ENCODE measurements around the gene PSMA3. TPM values are rescaled to one million over a fixed set of nuclear protein-coding genes. Genes with fewer than 3 reads are reported as not detected.
A peak's percentile ranks its signal among the peaks of the same experiment; 100 is the strongest.
"Not testable (repeated sequence)": the region's sequence is repeated elsewhere in the genome, so short reads cannot be mapped to it uniquely, and the experiment has no call there.

PSMA3 gene
- total RNA-seq, 2 donors from 2014 or later: 320 to 337 TPM

GRCh38 chr14:58239244-58240195 lies 5.1 kb upstream of the PSMA3 start:
- Mint-ChIP-seq H3K4me1 (ENCODE audit: low read depth in 2 of 2) (peaks cover 15 to 19% of the 10 kb centered on the region in 2 donors), H3K4me3 (no peak overlapping the region), H3K36me3 (no peaks in the 10 kb centered on the region), H3K27ac (no peak overlapping the region), H3K9me3 (no peaks in the 10 kb centered on the region), H3K27me3 (no peaks in the 10 kb centered on the region)
- DNase-seq (ENCODE audit: low spot score) (peak; percentile 75), ATAC-seq (peak; percentile 45 to 62)

- H3K9me3 Mint-ChIP-seq: no peaks in the 10 kb centered on the region
Measured at GRCh38 chr14:58243790-58244555, 670 bp upstream of the PSMA3 start.

GRCh38 chr14:58245562-58245961 lies 919 bp downstream of the PSMA3 start:
- ATAC-seq (no peak), DNase-seq (ENCODE audit: low spot score) (no peak)
- peaks cover 33 to 45% of the 10 kb centered on the region in 2 donors for H3K4me1 Mint-ChIP-seq (ENCODE audit: low read depth in 2 of 2)
- H3K36me3 Mint-ChIP-seq: peaks cover 18% of the 10 kb centered on the region
- peak overlapping the region; percentile 100 for H3K27ac Mint-ChIP-seq
- H3K27me3 Mint-ChIP-seq: no peaks in the 10 kb centered on the region
- peak overlapping the region; percentile 92 for H3K4me3 Mint-ChIP-seq
- no peaks in the 10 kb centered on the region for H3K9me3 Mint-ChIP-seq

More at GRCh38 chr14:58243790-58244555, 670 bp upstream of the PSMA3 start:
- H3K4me1 Mint-ChIP-seq (ENCODE audit: low read depth in 2 of 2): peaks cover 33 to 40% of the 10 kb centered on the region in 2 donors
- H3K27me3 Mint-ChIP-seq: no peaks in the 10 kb centered on the region
- H3K4me3 Mint-ChIP-seq: peak overlapping the region; percentile 92
- DNase-seq (ENCODE audit: low spot score) (no peak), ATAC-seq (peak; percentile 28 to 48)
- peak overlapping the region; percentile 100 for H3K27ac Mint-ChIP-seq
- peaks cover 12% of the 10 kb centered on the region for H3K36me3 Mint-ChIP-seq

GRCh38 chr14:58249611-58250010 lies 5.0 kb downstream of the PSMA3 start:
- ATAC-seq (no peak), DNase-seq (ENCODE audit: low spot score) (no peak)
- no peaks in the 10 kb centered on the region for H3K27me3 Mint-ChIP-seq
- peaks cover 32 to 42% of the 10 kb centered on the region in 2 donors for H3K4me1 Mint-ChIP-seq (ENCODE audit: low read depth in 2 of 2)
- no peak overlapping the region for H3K4me3 Mint-ChIP-seq
- H3K36me3 Mint-ChIP-seq: peaks cover 25% of the 10 kb centered on the region
- H3K9me3 Mint-ChIP-seq: no peaks in the 10 kb centered on the region
- H3K27ac Mint-ChIP-seq: no peak overlapping the region

- no peaks in the 10 kb centered on the region for H3K27me3 Mint-ChIP-seq
- ATAC-seq (no peak), DNase-seq (ENCODE audit: low spot score) (no peak)
- H3K4me1 Mint-ChIP-seq (ENCODE audit: low read depth in 2 of 2): peaks cover 10 to 13% of the 10 kb centered on the region in 2 donors
- no peak overlapping the region for H3K27ac Mint-ChIP-seq
- peaks cover 14% of the 10 kb centered on the region for H3K36me3 Mint-ChIP-seq
- no peaks in the 10 kb centered on the region for H3K9me3 Mint-ChIP-seq
- no peak overlapping the region for H3K4me3 Mint-ChIP-seq
Measured at GRCh38 chr14:58258156-58258555, 13.5 kb downstream of the PSMA3 start.

- not testable (repeated sequence) for H3K9me3 Mint-ChIP-seq; H3K4me3 Mint-ChIP-seq; H3K27ac Mint-ChIP-seq; H3K27me3 Mint-ChIP-seq; ATAC-seq; DNase-seq (ENCODE audit: low spot score)
- Mint-ChIP-seq H3K4me1 (ENCODE audit: low read depth in 2 of 2) (peaks cover 8 to 17% of the 10 kb centered on the region in 2 donors), H3K36me3 (peaks cover 34% of the 10 kb centered on the region)
Measured at GRCh38 chr14:58262005-58262404, 17.4 kb downstream of the PSMA3 start.

GRCh38 chr14:58265401-58265800 lies 20.8 kb downstream of the PSMA3 start:
- Mint-ChIP-seq H3K27me3 (no peaks in the 10 kb centered on the region), H3K9me3 (no peaks in the 10 kb centered on the region), H3K27ac (peak overlapping the region in 1 of 2 donors; percentile 60), H3K4me3 (no peak overlapping the region), H3K36me3 (peaks cover 27% of the 10 kb centered on the region), H3K4me1 (ENCODE audit: low read depth in 2 of 2) (peaks cover 3 to 7% of the 10 kb centered on the region in 2 donors)
- no peak for DNase-seq (ENCODE audit: low spot score)
- ATAC-seq: no peak

GRCh38 chr14:58270628-58271027 lies 26.0 kb downstream of the PSMA3 start:
- H3K4me3 Mint-ChIP-seq: no peak overlapping the region
- H3K27me3 Mint-ChIP-seq: no peaks in the 10 kb centered on the region

GRCh38 chr14:58272588-58273372 lies 28.1 kb downstream of the PSMA3 start:
- H3K27me3 Mint-ChIP-seq: no peaks in the 10 kb centered on the region
- H3K36me3 Mint-ChIP-seq: peaks cover 10% of the 10 kb centered on the region
- H3K4me3 Mint-ChIP-seq: no peak overlapping the region
- ATAC-seq (no peak), DNase-seq (ENCODE audit: low spot score) (no peak)
- H3K9me3 Mint-ChIP-seq: no peaks in the 10 kb centered on the region
- no peak overlapping the region for H3K27ac Mint-ChIP-seq
- peaks cover 25 to 28% of the 10 kb centered on the region in 2 donors for H3K4me1 Mint-ChIP-seq (ENCODE audit: low read depth in 2 of 2)

More at GRCh38 chr14:58270628-58271027, 26.0 kb downstream of the PSMA3 start:
- no peak overlapping the region for H3K27ac Mint-ChIP-seq
- H3K36me3 Mint-ChIP-seq: peaks cover 24% of the 10 kb centered on the region
- ATAC-seq (no peak), DNase-seq (ENCODE audit: low spot score) (no peak)
- H3K9me3 Mint-ChIP-seq: no peaks in the 10 kb centered on the region
- H3K4me1 Mint-ChIP-seq (ENCODE audit: low read depth in 2 of 2): peaks cover 16 to 19% of the 10 kb centered on the region in 2 donors

GRCh38 chr14:58274881-58275280 lies 30.2 kb downstream of the PSMA3 start:
- peaks cover 30 to 33% of the 10 kb centered on the region in 2 donors for H3K4me1 Mint-ChIP-seq (ENCODE audit: low read depth in 2 of 2)
- DNase-seq (ENCODE audit: low spot score): no peak
- peak overlapping the region; percentile 74 to 92 for H3K27ac Mint-ChIP-seq
- no peaks in the 10 kb centered on the region for H3K9me3 Mint-ChIP-seq
- no peaks in the 10 kb centered on the region for H3K27me3 Mint-ChIP-seq
- H3K4me3 Mint-ChIP-seq: peak overlapping the region; percentile 26
- no peak for ATAC-seq
- peaks cover 13% of the 10 kb centered on the region for H3K36me3 Mint-ChIP-seq

GRCh38 chr14:58275527-58276190 lies 31.0 kb downstream of the PSMA3 start:
- Mint-ChIP-seq H3K4me1 (ENCODE audit: low read depth in 2 of 2) (peaks cover 35 to 39% of the 10 kb centered on the region in 2 donors), H3K36me3 (peaks cover 13% of the 10 kb centered on the region), H3K27me3 (no peaks in the 10 kb centered on the region), H3K4me3 (no peak overlapping the region), H3K9me3 (no peaks in the 10 kb centered on the region), H3K27ac (peak overlapping the region; percentile 74 to 92)
- no peak for DNase-seq (ENCODE audit: low spot score)
- ATAC-seq: no peak

GRCh38 chr14:58276208-58276607 lies 31.6 kb downstream of the PSMA3 start:
- Mint-ChIP-seq H3K4me3 (no peak overlapping the region), H3K36me3 (peaks cover 15% of the 10 kb centered on the region), H3K4me1 (ENCODE audit: low read depth in 2 of 2) (peaks cover 40 to 45% of the 10 kb centered on the region in 2 donors), H3K9me3 (no peaks in the 10 kb centered on the region), H3K27me3 (no peaks in the 10 kb centered on the region), H3K27ac (peak overlapping the region; percentile 74 to 92)
- ATAC-seq (no peak), DNase-seq (ENCODE audit: low spot score) (no peak)

- no peak for DNase-seq (ENCODE audit: low spot score)
- ATAC-seq: no peak
- Mint-ChIP-seq H3K27me3 (no peaks in the 10 kb centered on the region), H3K9me3 (no peaks in the 10 kb centered on the region), H3K4me3 (no peak overlapping the region), H3K4me1 (ENCODE audit: low read depth in 2 of 2) (peaks cover 55 to 62% of the 10 kb centered on the region in 2 donors), H3K27ac (no peak overlapping the region), H3K36me3 (peaks cover 16% of the 10 kb centered on the region)
Measured at GRCh38 chr14:58278177-58278576, 33.5 kb downstream of the PSMA3 start.

Data from natural killer cell treated with Interleukin-12 subunit alpha and Interleukin-12 subunit beta and Interleukin-15 and Interleukin-18, amount 100 ng/mL, for 72 hours (primary cell).